NT2/D1 (cell line): ENCODE measurements around the gene ADAMTS16.

Source experiments
- SUZ12 ChIP-seq: IDR thresholded peaks from 2 replicates; pipeline ENCODE4 v1.6.1; 2011; ENCODE audit not compliant: insufficient read length, insufficient read depth; ENCODE audit errors: extremely low read depth
- YY1 ChIP-seq: IDR thresholded peaks from 2 replicates; pipeline ENCODE4 v1.6.1; 2011; ENCODE audit not compliant: insufficient read length, insufficient read depth
- ZNF274 ChIP-seq: IDR thresholded peaks from 2 replicates; pipeline ENCODE4 v1.6.1; 2011; ENCODE audit warnings: mild to moderate bottlenecking, low read depth, low read length

DNA sequence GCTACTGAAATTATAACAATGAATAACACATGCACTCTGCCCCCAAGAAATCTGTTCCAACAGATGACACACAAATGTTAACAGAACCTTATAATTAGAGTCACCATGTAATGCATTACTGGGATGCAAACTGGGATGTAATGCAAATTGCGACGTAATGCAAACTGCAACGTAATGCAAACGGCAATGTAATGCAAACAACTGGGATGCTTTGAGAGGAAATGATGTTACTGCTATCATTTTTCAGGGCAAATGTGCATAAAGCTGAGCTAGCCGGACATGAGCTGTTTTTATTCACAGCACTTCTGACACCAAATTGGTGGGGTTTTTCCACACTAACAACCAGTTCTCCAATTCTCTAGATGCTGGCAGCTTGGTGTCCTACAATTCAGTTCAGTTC is 117.2 kb downstream of the ADAMTS16 start:
- TF ChIP-seq ZNF274 (no peak), YY1 (no peak), SUZ12 (no peak)
